Eye (tissue), 1 donor: ENCODE results near the gene GABPB1.
"Not testable (repeated sequence)": the region's sequence is repeated elsewhere in the genome, so short reads cannot be mapped to it uniquely, and the experiment has no call there.

Experiments used
- DNase-seq: peaks from one replicate; pipeline ENCODE4 v3.0.0-alpha.2; 2015

Gene GABPB1

DNA sequence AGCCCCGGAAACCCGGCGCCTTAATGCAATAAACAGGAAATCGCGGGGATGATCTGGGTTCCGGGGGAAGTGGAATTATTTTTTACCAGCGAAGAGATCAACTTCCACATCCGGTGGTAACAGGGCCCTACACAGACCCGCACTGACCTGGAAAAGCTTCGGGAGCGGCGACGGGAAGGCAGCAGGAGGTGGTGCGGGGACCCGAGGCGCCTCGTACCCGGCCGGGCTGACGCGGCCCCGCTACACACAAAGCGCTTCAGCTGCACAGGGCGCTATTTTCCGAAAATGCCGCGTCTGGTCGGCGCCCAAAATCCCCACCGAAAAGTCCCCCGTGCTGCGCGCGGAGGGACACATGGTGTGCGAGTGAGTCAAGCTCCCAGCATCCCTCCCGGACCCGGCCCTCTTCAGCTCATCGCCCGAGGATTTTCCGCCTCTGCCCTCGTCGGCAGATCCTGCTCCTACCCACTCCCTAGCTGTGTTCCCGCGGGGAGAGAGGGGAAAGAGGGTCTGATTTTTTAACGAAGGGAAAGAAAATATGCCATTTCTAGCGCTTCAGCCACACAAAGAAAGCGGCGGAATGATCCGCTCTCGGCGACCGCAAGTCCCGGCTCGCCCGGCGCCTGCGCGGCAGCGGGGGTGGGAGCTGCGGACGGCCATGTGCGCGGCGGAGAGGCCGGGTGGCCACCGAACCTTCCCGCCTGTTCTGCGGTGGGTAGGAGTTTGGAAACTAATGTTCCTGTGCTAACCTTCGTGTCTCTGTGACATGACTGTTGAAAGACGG, at the start of gene GABPB1:
Gene GABPB1 (minus strand): TSS at position 361 of the 781 bp plus-strand sequence. CDS start 45,400 bp downstream, outside the sequence.
- peak; percentile 98 for DNase-seq

DNA sequence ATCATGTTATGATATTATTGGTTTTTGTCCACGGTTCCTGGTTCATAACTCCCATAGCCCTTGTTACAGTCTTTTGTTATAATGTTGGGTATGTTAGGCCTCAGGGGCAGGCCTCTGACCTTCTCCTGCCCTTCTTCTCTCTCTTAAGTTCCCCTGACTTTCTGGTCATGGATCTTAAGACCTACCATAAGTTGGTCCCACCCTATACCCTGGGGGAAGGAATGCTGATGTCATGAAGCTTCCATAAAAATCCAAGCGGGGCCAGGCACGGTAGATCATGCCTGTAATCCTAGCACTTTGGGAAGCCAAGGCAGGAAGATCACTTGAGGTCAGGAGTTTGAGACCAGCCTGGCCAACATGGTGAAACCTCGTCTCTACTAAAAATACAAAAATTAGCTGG, 36.6 kb upstream of the GABPB1 start:
- DNase-seq: not testable (repeated sequence)

DNA sequence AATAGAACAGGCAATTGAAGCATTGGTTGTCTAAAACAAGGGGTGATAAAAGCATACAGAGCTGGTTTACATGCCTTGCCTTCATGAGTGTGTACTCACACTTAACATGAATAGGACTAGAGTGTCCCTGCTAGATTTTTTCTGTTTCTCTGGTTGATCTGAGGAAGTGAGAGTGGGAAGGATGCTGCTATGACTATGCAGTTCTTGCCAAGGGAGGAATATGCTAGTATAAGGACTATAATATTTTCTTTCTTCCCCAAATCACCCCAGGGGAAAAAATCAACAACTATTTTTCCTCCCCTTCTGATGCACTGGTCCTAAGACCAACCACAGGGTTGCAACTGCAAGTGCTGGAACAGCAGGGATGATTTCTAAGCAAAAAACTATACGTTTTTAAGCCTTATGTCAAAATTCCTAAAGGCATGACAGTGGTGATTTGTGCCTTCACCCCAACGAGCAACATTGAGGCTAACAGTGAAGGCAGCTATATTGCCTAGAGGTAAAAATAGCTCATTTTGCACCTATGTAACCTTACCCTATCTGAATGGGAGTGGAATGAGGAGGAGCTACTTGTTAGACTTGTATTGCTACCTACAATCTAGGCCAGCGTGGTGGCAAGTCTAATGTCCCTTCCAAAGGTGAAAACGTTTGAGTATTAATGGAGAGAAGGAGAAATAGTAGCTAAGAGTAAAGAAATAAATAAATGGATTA, 35.7 kb upstream of the GABPB1 start:
- no peak for DNase-seq

DNA sequence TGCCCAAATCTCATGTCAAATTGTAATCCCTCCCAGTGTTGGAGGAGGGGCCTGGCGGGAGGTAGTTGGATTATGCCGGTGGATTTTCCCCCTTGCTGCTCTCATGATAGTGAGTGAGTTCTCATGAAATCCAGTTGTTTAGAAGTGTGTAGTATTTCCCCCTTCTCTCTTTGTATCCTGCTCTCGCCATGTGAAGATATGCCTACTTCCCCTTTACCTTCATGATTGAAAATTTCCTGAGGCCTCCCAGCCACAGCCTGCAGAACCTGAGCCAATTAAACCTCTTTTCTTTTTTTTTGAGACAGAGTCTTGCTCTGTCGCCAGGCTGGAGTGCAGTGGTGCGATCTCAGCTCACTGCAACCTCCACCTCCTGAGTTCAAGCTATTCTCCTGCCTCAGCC, 27.4 kb upstream of the GABPB1 start:
- DNase-seq: not testable (repeated sequence)

DNA sequence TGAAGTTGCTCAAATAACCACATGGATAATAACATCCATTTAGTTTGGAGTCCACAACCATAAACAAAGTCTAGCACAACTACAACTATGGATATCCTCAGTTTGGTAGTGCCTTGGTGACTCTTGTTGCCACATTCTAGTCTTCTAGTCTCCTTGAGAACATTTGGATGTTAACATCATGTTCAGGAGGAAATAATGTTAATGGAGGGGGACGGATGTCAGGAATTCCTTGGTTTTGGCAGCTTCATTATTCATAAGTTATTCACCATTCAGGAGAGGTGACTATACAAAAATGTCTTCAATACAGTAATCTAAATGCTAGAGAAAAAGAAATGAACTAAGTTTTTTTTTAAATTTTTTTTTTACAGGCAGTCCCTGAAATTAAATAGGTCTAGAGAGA, 26.4 kb upstream of the GABPB1 start:
- DNase-seq: no peak

DNA sequence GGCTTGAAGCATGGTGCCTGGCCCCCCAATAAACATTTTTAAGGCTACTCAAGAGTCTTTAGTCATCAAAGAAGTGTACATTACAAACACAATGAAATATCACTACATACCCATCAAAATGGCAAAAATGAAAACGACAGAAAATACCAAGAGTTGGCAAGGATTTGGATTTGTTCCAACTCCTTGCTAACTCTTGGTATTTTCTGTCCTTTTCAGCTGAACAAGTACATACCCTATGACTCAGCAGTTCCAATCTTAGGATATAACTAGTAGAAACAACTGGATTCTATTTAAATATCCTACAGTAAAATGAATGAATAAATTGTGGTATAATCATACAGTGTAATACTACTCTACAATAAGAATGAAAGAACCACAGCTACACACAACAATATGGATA, 25.1 kb upstream of the GABPB1 start:
- no peak for DNase-seq

DNA sequence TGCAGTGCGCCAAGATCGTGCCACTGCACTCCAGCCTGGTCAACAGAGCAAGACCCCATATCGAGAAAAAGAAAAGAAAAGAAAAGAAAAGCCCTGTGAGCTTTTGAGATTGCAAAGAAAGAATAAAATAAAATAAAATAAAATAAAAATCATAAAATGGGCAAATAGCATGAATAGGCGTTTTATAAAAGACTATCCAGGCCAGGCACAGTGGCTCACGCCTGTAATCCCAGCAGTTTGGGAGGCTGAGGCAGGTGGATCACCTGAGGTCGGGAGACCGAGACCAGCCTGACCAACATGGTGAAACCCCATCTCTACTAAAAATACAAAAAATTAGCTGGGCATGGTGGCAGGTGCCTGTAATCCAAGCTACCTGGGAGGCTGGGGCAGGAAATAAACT, 24.4 kb upstream of the GABPB1 start:
- not testable (repeated sequence) for DNase-seq

DNA sequence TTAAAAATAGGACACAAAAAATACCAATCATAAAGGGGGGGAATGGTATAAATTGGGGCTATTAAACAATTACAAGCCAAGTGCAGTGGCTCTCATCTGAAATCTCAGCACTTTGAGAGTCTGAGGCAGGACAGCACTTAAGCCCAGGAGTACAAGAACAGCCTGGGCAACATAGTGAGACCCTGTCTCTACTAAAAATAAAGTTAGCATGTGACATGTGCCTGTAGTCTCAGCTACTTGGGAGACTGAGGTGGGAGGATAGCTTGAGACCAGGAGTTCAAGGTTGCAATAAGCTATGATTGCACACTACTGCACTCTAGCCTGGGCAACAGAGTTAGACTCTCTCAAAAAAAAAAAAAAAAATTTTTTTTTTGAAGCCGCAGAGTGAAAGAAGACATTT, 23.8 kb upstream of the GABPB1 start:
- no peak for DNase-seq

DNA sequence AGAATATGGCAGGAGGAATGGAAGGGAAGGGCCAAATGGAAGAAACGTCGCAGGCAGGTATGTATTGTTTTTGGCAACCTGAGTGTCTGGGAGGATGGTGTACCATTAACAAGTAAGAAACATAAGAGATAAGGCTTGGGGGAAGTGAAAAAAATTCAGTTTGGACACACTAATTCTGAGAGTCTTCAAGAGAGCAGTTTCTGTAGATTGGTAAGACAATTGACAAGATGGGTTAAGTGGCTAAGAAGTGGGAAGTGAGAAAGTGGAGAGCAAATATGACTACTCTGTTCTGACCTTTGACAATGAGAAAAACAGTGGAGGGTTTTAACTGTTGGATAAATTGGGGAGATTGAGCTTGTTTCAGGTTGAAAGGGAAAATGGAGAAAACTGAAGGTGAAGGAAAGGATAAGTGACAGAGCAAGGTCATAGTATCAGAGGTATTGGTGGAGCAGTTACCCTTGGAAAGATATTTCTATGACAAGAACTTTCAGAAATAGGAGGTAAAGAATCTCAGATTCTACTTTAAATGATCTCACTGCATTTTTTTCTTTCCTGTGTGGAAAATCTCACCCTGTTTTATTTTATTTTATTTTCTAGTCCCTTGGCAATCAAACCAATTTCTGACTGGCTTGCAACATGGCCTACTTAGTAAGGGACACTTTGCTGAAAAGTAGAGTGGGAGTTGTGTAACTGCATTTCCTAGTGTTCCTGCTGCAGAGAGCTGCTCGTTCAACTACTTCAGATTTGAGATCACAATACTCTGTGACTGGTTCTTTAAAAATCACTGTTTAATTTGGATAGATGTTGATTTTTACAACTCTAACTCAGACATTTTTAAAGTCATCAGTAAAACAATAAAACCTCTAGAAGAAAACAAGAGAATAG, 23.1 kb upstream of the GABPB1 start:
- DNase-seq: no peak

DNA sequence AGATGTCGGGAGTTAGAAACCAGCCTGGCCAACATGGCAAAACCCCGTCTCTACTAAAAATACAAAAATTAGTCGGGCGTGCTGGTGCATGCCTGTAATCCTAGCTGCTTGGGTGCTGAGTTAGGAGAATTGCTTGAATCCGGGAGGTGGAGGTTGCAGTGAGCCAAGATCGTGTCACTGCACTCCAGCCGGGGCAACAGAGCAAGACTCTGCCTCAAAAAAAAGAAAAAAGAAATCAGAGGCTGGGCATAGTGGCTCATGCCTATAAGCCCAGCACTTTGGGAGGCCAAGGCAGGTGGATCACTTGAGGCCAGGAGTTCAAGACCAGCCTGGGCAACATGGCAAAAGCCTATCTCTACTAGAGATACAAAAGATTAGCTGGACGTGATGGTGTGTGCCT, 14.6 kb upstream of the GABPB1 start:
- DNase-seq: not testable (repeated sequence)

DNA sequence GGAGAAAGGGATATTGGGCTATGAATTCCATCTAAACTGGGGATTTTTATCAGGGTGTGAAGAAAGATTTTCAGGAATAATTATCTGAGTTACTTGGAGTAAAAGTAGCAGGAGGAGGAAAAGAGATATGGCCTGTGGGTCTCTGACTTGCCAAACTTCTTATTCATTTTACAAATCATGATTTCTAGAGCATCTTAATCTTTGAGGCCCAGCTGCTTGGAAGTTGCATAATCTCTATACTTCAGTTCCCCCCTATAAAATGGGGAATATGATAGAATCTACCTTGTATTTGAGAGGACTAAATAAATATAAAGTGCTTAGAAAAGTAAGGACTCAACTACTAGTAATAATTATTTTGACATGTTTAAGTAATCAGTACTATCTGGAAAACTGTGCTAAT, 11.0 kb upstream of the GABPB1 start:
- DNase-seq: no peak

DNA sequence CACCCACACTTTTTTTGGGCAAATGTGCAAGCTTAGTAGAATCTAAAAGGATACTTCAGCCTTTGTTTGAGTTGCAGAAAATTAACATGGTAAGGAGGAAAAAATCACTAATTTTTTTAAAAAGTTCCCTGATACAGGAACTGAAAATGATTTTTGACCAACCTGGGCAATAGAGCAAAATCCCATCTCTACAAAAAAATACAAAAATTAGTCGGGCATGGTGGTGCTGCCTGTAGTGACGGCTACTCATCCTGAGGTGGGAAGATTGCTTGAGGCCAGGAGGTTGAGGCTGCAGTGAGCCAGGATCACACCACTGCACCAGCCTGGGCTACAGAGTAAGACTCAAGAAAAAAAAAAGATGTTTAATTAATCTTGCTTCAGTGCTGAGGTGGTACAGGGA, 10.6 kb upstream of the GABPB1 start:
- DNase-seq: no peak

DNA sequence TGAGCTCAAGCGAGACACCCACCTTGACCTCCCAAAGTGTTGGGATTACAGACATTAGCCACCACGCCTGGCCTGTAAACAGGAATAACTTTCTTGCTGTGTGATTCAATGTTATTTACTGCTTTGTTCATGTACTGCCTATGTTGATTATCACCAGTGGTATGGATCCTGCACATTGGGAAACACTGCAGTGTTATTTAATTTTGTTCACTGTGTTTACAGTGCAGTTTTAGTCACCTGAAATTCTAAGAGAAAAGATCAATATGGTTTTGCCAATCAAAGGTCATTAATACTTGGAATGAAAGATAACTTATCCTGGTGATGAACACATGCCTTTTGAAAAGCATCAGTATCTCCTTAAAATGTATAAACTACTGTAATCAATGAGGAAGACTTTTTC, 8.6 kb upstream of the GABPB1 start:
- no peak for DNase-seq

DNA sequence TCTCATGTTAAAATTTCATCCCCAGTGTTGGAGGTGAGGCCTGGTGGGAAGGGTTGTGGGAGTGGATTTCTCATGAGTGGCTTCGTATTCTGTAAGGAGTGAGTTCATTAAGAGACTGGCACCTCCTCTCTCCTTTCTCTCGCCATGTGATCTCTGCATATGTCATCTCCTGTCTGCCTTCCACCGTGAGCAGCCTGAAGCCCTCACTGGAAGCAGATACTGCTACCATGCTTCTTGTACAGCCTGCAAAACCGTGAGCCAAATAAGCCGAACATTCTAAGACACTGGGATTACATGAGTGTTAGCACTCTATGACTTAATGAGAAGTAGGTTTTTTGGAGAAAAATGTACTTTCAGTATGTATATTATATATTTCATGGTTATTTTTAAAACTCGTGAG, 6.8 kb upstream of the GABPB1 start:
- no peak for DNase-seq

DNA sequence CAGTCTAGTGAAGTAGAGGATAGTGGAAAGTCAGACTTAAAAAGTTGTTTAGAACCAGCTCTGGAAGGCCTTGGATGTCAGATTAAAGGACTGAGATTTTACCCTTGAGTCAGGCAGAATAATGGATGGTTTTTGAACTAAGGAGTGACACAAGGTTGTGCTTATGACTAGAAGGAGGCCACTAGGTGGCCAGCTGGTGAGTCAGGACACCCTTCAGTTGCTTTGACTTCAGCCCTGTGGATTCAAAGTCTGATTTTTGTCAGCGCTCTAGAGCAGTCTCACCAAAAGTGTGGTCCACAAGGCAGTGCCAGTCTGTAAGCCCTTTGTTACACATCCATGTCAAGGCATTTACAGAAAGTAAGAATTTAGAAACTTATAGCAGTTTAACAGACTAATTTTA, 3.8 kb upstream of the GABPB1 start:
- DNase-seq: no peak

DNA sequence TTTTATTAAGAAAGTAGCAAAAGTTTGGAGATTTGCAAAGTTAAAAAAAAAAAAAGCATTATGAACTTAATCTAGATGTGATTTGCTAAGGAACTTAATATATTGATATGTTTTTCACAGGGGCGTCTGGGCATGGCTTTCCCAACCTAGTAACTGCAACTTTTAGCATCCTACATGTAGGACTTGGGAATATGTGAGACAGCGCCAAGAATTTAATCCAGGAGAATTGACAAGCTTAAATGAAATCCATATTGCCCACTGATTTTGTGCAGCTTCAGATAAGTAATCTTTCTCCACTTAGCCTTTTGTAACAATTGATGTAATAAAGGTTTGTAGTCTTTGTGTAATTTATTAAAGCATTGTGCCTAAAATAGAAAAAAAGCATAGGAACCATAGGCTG, 982 bp upstream of the GABPB1 start:
- DNase-seq: peak; percentile 41

DNA sequence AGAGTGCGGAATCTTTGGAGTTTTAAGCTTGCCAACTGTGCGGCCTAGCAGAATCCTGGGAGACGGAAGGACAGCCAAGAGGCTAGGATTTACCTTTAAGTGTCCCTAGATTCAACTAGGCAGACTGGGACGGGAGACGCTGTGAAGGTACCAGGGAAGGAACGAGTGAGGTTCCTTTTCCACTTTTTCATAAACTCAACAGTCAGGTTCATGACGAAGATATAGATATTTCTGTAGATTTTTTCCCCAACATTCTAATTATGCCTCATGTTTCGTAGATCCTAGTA, 564 bp upstream of the GABPB1 start:
- DNase-seq: no peak

DNA sequence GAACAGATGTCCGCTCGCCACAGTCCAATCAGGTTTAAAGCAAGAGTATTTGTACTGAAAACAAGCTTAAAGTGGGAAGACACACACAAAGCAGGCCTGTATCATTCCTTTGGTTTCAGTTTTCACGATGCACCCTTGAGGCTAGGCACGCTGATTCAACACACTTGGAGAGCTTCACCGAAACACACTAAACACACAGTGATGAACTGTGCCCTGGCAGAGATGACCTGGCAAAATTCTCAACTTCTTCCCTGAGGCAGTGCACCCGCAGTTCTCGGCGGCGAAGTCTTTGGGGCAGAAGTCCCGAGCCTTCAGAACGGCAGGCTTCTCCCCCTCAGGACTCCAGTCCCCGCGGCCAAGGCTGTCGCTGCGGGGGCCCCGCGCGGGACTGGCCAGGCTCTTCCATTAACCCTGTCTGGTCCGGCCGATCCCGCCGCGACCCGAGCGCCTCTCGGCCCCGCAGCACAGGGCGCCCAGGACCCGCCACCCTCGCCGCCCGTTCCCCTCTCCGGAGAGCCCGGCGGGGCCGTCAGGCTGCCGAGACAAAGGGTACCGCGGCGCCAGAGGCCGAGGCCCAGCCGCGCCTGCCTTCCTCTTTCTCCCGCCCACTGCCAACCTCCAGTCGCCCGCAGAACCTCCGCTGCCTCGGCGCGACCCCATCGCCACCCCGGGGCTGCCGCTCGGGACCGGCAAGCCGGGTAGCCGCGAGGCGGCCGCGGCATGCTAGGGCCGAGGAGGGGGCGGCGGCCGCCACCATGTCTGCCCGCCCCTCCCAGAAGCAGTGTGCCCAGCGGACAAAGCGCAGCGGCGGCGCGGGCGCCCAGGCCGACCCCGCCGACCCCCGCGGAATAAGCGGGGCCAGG, 792 bp downstream of the GABPB1 start:
- DNase-seq: peak; percentile 87

DNA sequence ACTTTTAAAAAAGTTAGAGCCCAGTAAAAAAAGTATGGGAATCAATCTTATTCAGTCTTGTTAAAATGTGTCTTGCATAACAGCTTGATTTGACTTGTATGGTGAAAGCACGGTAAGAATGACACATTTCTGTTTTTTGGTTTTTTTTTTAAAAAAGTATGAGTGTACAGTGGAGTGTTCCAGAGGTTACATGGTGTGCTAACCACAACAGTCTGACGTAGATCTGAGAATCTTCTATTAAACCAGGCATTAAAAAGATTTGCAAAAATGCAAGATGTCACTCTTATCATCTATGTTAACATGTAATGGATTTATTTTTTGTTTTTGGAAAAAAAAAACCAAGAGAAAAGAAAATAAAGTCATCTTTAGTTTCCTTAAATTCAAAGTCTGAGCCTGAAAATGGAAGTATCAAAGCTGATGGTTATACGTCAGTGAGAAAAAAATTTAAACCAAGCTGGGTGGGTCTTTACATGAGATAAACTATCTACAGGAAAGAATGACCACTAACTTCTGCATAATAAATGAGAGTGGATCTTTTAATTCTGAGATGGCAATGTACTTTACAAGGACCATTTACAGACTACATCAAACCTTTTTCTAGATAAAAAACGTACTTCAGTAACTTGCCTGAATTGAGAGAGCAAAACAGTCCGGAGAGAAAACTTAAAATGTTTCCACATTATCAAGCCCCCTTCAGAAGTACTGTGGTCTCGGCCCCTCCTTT, 1.6 kb downstream of the GABPB1 start:
- DNase-seq: peak; percentile 64

DNA sequence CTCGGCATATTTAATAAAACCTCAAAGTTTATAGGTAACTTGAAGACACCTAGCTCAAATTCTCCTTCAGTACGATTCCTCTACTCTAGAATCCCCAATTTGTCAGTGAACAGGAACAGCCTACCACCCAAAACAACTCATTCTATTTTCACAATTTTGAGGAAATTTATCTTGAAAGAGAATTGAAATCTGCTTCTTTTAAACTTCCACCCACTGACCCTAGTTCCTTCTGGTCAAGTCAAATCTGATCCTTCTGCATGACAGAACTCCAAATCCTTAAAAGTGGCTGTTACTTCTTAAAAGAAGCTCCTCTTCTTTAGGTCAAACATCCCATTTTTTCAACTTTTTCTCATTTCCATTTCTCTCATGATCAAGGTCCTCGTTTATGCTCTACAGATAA, 4.4 kb downstream of the GABPB1 start:
- no peak for DNase-seq

DNA sequence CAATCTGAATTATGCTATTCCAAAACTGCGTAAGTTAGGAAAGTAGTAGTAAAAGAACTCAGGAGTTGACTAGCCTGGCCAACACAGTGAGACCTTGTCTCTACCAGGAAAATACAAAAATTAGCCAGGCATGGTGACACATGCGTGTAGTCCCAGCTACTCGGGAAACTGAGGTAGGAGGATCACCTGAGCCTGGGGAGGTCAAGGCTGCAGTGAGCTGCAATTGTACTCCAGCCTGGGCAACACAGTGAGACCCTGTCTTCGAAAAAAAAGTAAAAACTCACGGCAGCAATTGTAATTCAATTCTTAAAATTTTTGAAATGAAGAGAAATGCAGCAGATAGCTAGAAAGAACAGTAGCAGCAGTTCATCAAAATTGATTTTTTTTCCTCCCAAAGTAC, 9.7 kb downstream of the GABPB1 start:
- DNase-seq: no peak

DNA sequence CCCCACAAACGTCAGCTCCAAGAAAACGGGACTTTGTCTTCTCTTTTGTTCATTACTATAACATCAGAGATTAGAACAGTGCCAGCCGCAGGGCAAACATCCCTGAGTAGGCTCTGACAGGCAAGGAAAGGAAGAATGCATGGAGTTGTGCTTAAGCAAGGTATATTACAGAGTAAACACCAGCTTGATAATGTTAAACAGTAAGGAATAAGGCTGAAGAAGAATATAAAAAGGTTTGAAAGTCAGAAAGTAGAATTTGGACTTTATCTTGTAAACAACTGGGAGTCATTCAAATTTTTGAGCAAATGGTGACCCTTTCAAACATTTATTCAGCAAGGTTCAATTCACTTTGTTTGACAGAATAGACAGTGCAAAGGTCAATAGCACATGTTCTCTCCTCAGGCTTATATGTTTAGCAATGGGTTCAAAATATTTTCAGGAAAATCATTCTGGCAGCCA, 11.0 kb downstream of the GABPB1 start:
- DNase-seq: no peak
